Measurements from ENCODE around the gene POU2F2.
"Not testable (repeated sequence)": the region's sequence is repeated elsewhere in the genome, so short reads cannot be mapped to it uniquely, and the experiment has no call there.

DNA sequence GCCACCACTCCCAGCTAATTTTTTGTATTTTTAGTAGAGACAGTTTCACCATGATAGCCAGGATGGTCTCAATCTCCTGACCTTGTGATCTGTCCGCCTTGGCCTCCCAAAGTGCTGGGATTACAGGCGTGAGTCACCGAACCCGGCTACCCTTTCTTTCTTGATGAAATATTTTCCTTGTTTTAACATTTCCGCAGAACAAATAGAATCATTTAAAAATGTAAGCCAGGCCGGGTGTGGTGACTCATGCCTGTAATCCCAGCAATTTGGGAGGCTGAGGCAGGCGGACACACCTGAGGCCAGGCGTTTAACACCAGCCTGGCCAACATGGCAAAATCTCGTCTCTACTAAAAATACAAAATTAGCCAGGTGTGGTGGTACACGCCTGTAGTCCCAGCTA is 32.0 kb downstream of the POU2F2 start:
- not testable (repeated sequence) for TF ChIP-seq EZH2 (IDR thresholded peaks at IDR 0.05)
- TF ChIP-seq JUND (IDR thresholded peaks at IDR 0.05): peak; percentile 81
